ENCODE results near the gene VCP. TPM values are rescaled to one million over a fixed set of nuclear protein-coding genes. Genes with fewer than 3 reads are reported as not detected.
"Not testable (repeated sequence)": the region's sequence is repeated elsewhere in the genome, so short reads cannot be mapped to it uniquely, and the experiment has no call there.

The VCP gene
- polyA plus RNA-seq, 4 donors = 248 to 268 (median 263) TPM

- no peak for DNase-seq (ENCODE audit: low read depth in 4 of 4, low spot score in 2 of 4)
Measured at GRCh38 chr9:35027374-35027773, 45.1 kb downstream of the VCP start.

- DNase-seq (ENCODE audit: low read depth in 4 of 4, low spot score in 2 of 4) = no peak
Measured at GRCh38 chr9:35026671-35027070, 45.8 kb downstream of the VCP start.

GRCh38 chr9:35023443-35023842 is 49.0 kb downstream of the VCP start:
- DNase-seq (ENCODE audit: low read depth in 4 of 4, low spot score in 2 of 4) = not testable (repeated sequence)

- no peak for DNase-seq (ENCODE audit: low read depth in 4 of 4, low spot score in 2 of 4)
Measured at GRCh38 chr9:35014517-35014916, 57.9 kb downstream of the VCP start.

- no peak for DNase-seq (ENCODE audit: low read depth in 4 of 4, low spot score in 2 of 4)
Measured at GRCh38 chr9:35010351-35010958, 62.0 kb downstream of the VCP start.

Other genes with a start within 250 kb of the VCP start
- under 1 TPM; 0.10 to 0.29 (median 0.21) TPM for gene PHF24, start 114.3 kb downstream of the VCP start, polyA plus RNA-seq (ENCODE audit: insufficient read length in 4 of 4)
- 10 to 100 TPM in 2 of 4 donors, 1 to 10 TPM in 2; 9.6 to 12.8 (median 10.5) TPM for gene DNAJB5, start 82.9 kb downstream of the VCP start, polyA plus RNA-seq (ENCODE audit: insufficient read length in 4 of 4)
- gene FANCG, start 7.3 kb upstream of the VCP start, polyA plus RNA-seq (ENCODE audit: insufficient read length in 4 of 4) = 10 to 100 TPM; 36.7 to 53.1 (median 42.4) TPM
- gene PIGO, start 24.0 kb upstream of the VCP start, polyA plus RNA-seq (ENCODE audit: insufficient read length in 4 of 4) = 10 to 100 TPM; 33.1 to 38.4 (median 35.3) TPM
- 100 to 1,000 TPM; 115 to 135 (median 131) TPM for gene STOML2, start 30.5 kb upstream of the VCP start, polyA plus RNA-seq (ENCODE audit: insufficient read length in 4 of 4)
- gene ATOSB, start 43.2 kb upstream of the VCP start, polyA plus RNA-seq (ENCODE audit: insufficient read length in 4 of 4) = 10 to 100 TPM; 13.1 to 15.5 (median 13.6) TPM
- 10 to 100 TPM; 23.9 to 26.7 (median 26.5) TPM for gene UNC13B, start 89.4 kb upstream of the VCP start, polyA plus RNA-seq (ENCODE audit: insufficient read length in 4 of 4)